DOHH2 (cell line): ENCODE results near the gene SRRM2.

Source experiments
- H3F3A ChIP-seq: fragments of 200-600 bp; sonication (generic), shearing (Covaris generic); 2 replicates; pipeline ENCODE4 v1.6.0; 2016; ENCODE audit warnings: antibody characterized with exemption, mild to moderate bottlenecking; ENCODE audit not compliant: control insufficient read depth, insufficient read depth
- H3K27ac ChIP-seq: fragments of 200-600 bp; sonication (generic); 2 replicates; pipeline ENCODE4 v1.5.1; 2014; ENCODE audit warnings: low read depth, mild to moderate bottlenecking, low read length, moderate library complexity
- H3K27me3 ChIP-seq: fragments of 200-600 bp; sonication (generic); 2 replicates; pipeline ENCODE4 v1.6.1; 2014; ENCODE audit warnings: mild to moderate bottlenecking, low read length, mixed read lengths; ENCODE audit not compliant: control insufficient read depth
- H3K36me3 ChIP-seq: fragments of 200-600 bp; sonication (generic); 2 replicates; pipeline ENCODE4 v1.6.1; 2014; ENCODE audit warnings: mild to moderate bottlenecking, low read length, moderate library complexity, mixed read lengths; ENCODE audit not compliant: control insufficient read depth
- H3K4me1 ChIP-seq: fragments of 200-600 bp; sonication (generic); 2 replicates; pipeline ENCODE4 v1.6.1; 2014; ENCODE audit warnings: mild to moderate bottlenecking, low read length, mixed read lengths; ENCODE audit not compliant: control insufficient read depth
- H3K4me2 ChIP-seq: fragments of 200-600 bp; sonication (generic); 2 replicates; pipeline ENCODE4 v1.6.0; 2014; ENCODE audit warnings: mild to moderate bottlenecking, low read length, moderate library complexity
- H3K4me3 ChIP-seq: fragments of 200-600 bp; sonication (generic); 2 replicates; pipeline ENCODE4 v1.5.1; 2014; ENCODE audit warnings: mild to moderate bottlenecking, low read length, mixed read lengths
- H3K79me2 ChIP-seq: fragments of 200-600 bp; sonication (generic); 2 replicates; pipeline ENCODE4 v1.6.1; 2014; ENCODE audit warnings: mild to moderate bottlenecking, low read length, mixed read lengths; ENCODE audit not compliant: control insufficient read depth
- H3K9me2 ChIP-seq: fragments of 200-600 bp; sonication (generic); replicated peaks from 2 replicates; pipeline ENCODE4 v1.6.1; 2014; ENCODE audit warnings: mild to moderate bottlenecking, low read length, mixed read lengths; ENCODE audit not compliant: control insufficient read depth
- H3K9me3 ChIP-seq: fragments of 200-600 bp; sonication (generic); 2 replicates; pipeline ENCODE4 v1.6.1; 2014; ENCODE audit warnings: antibody characterized with exemption, low read length, mixed read lengths; ENCODE audit not compliant: control insufficient read depth, insufficient read depth
- H4K20me1 ChIP-seq: fragments of 200-600 bp; sonication (generic); 2 replicates; pipeline ENCODE4 v1.6.0; 2014; ENCODE audit warnings: low read depth, mild to moderate bottlenecking, antibody characterized with exemption, low read length, moderate library complexity; ENCODE audit not compliant: control insufficient read depth, insufficient read depth
- CTCF ChIP-seq: fragments of 200-600 bp; sonication (generic); IDR thresholded peaks from one replicate; pipeline ENCODE4 v1.5.1; 2014; ENCODE audit warnings: antibody characterized with exemption, mild to moderate bottlenecking, low read depth, low read length; ENCODE audit not compliant: poor library complexity, severe bottlenecking
- EZH2phosphoT487 ChIP-seq: fragments of 200-600 bp; sonication (generic); IDR thresholded peaks from 2 replicates; pipeline ENCODE4 v1.6.1; 2017; ENCODE audit warnings: borderline replicate concordance, mild to moderate bottlenecking, antibody characterized with exemption, low read length, moderate library complexity, mixed read lengths

The SRRM2 gene

GRCh38 chr16:2811703-2812471 is 59.4 kb downstream of the SRRM2 start:
- Histone ChIP-seq H3K27ac (no peak overlapping the region), H3K27me3 (peaks cover 19% of the 10 kb centered on the region), H4K20me1 (no peaks in the 10 kb centered on the region), H3K9me3 (no peaks in the 10 kb centered on the region), H3K9me2 (no peaks in the 10 kb centered on the region), H3K79me2 (no peaks in the 10 kb centered on the region), H3K4me2 (no peak overlapping the region), H3F3A (no peaks in the 10 kb centered on the region), H3K4me3 (no peak overlapping the region), H3K36me3 (no peaks in the 10 kb centered on the region), H3K4me1 (no peaks in the 10 kb centered on the region)
- TF ChIP-seq EZH2phosphoT487 (no peak), CTCF (no peak)

- Histone ChIP-seq H3K9me2 (no peaks in the 10 kb centered on the region), H3K4me3 (no peak overlapping the region), H3K27me3 (peaks cover 19% of the 10 kb centered on the region), H3K4me2 (no peak overlapping the region), H3K79me2 (no peaks in the 10 kb centered on the region), H3F3A (no peaks in the 10 kb centered on the region), H3K27ac (no peak overlapping the region), H4K20me1 (no peaks in the 10 kb centered on the region), H3K9me3 (no peaks in the 10 kb centered on the region), H3K4me1 (no peaks in the 10 kb centered on the region), H3K36me3 (no peaks in the 10 kb centered on the region)
- TF ChIP-seq CTCF (no peak), EZH2phosphoT487 (no peak)
These were observed 61.4 kb downstream of the SRRM2 start for GRCh38 chr16:2813771-2814221.

- Histone ChIP-seq H3K9me2 (no peaks in the 10 kb centered on the region), H3K4me3 (no peak overlapping the region), H3F3A (no peaks in the 10 kb centered on the region), H3K27ac (no peak overlapping the region), H4K20me1 (no peaks in the 10 kb centered on the region), H3K36me3 (no peaks in the 10 kb centered on the region), H3K4me1 (no peaks in the 10 kb centered on the region), H3K79me2 (no peaks in the 10 kb centered on the region), H3K4me2 (no peak overlapping the region), H3K27me3 (peaks cover 12% of the 10 kb centered on the region), H3K9me3 (no peaks in the 10 kb centered on the region)
- TF ChIP-seq EZH2phosphoT487 (no peak), CTCF (no peak)
These were observed 62.3 kb downstream of the SRRM2 start for GRCh38 chr16:2814551-2815298.
